ENCODE data around the gene SCAMP2.
A peak's percentile ranks its signal among the peaks of the same experiment; 100 is the strongest.

SCAMP2 gene

GRCh38 chr15:74857671-74858368 lies 15.3 kb downstream of the SCAMP2 start:
- no peak for DNase-seq

DNA sequence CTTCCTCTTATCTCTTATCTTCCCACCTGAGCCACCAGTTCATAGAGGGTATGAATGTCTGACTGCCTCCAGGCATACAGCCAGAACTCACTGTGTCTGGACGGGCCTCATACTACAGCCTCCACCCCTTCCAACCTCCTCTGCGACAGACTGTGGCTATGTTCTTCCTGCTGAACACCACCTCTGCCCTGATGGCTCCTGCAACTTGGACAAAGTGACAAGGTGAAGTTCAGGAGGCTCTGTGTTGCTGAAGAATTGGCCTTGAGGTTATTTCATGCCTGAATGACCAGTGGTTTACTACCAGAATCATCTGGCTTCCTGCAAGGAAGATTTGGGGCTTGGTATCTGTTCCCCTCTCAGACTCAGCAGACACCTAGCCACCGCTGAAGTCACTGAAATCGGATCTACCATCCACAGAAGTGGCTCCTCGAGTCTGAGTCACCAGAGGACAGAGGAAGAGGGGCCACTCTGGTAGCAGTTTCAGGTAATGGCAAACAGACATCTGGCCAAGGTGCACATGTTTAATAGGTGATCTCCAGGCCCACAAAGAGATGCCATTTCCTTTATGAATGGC lies 16.0 kb downstream of the SCAMP2 start:
- no peak for DNase-seq

- DNase-seq = no peak
These were observed 16.6 kb downstream of the SCAMP2 start for GRCh38 chr15:74856537-74856936.

GRCh38 chr15:74855857-74856256 lies 17.3 kb downstream of the SCAMP2 start:
- DNase-seq = no peak

DNA sequence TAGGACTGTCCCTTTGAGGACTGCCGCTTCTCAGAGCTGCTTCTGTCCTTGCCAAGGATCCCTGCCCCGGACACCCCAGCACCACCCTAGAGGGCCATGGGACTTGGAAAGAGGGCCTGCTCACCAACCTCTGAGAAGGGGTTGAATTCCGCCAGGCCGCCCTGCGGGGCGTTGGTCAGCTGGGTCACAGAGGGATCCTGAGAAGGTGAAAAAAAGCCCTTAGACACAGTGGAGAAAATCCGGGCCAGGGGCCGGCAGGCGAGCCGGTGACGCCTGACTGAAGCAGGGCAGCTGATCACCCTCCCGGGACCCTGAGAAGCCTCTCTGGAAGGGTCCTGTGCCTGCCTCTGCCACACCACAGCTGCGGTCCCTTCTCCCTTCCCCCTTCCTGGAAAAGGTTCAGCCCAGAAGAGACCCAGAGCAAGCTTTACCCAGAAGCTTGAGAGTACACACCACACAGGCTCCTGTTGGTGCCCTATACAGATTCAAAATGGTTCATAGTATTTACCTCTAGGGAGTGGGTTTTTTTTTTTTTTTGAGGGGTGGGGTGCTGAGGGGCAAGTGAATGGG lies 18.6 kb downstream of the SCAMP2 start:
- DNase-seq = no peak

GRCh38 chr15:74851960-74852359 lies 21.2 kb downstream of the SCAMP2 start:
- no peak for DNase-seq

DNA sequence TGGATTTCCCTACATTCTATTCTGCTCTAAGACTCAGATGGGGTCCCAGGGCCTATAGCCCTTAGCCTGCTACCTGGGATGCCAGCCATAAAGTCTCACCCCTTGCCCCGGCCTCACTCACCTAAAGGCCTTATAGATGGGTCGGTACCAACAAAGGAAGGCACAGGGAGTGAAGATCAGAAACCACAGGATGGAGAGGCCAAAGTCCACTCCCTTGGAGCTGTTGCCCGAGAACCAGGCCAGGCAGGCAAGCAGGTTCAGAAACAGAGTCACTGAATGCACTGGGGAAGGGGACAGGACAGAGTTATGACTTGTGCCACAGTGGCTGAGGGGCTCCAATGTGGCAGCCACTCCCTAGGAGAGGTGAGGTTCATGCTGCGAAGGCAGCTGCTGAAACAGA lies 22.8 kb downstream of the SCAMP2 start:
- no peak for DNase-seq

- no peak for DNase-seq
These were observed 25.7 kb downstream of the SCAMP2 start for GRCh38 chr15:74847432-74847831.

GRCh38 chr15:74845581-74845980 lies 27.6 kb downstream of the SCAMP2 start:
- DNase-seq = peak; percentile 26

- peak; percentile 70 for DNase-seq
These were observed 28.0 kb downstream of the SCAMP2 start for GRCh38 chr15:74845208-74845568.

- DNase-seq = no peak
These were observed 28.6 kb downstream of the SCAMP2 start for GRCh38 chr15:74844319-74845207.

GRCh38 chr15:74843891-74844299 lies 29.3 kb downstream of the SCAMP2 start:
- DNase-seq = peak; percentile 25

GRCh38 chr15:74843445-74843828 lies 29.7 kb downstream of the SCAMP2 start:
- no peak for DNase-seq

DNA sequence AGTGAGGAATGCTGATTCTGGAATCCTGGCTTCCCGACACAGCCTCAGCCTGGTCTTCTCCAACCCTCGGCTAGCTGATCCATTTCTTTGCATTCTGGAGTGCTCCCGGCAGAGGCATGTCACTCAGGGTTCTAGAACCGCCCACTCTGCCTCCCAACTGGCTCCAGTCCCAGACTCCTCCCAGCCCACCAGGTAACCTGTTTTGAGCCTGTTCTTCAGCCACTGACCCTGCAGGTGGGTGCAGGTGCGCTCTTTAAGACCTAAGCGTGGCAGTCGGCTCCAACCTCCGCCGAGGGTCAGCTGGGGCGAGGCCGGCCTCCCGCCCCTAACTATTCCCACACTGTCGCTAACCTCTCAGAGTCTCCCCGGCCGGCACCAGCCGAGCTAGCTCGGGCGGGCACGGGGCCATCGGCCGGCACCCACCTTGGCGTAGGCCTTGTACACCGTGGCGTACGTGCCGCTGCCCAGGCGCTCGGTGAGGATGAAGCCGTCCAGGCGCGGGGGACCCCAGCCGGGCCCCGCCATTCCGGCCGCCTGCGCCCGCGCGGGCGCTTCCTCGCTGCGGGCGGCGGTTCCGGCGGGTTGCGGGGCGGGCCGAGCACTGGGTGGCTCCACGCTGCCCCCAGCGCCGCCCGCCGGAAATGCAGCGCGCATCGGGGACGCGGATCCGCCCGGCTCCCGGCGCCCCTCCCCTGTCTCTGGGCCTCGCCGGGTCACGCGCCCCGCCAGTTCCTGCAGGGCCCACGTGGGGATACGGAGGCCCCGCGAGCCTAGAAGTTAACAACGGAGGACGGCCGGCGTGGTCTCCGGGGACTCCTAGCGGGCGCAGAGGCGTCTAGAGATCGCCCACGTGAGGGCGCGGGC lies 30.4 kb downstream of the SCAMP2 start, which contains the start of gene ULK3:
Gene ULK3, minus strand, starts transcription at position 576 of the 864 bp plus-strand sequence. Its CDS starts 51 bp downstream, at position 525.
- peak; percentile 95 for DNase-seq

DNA sequence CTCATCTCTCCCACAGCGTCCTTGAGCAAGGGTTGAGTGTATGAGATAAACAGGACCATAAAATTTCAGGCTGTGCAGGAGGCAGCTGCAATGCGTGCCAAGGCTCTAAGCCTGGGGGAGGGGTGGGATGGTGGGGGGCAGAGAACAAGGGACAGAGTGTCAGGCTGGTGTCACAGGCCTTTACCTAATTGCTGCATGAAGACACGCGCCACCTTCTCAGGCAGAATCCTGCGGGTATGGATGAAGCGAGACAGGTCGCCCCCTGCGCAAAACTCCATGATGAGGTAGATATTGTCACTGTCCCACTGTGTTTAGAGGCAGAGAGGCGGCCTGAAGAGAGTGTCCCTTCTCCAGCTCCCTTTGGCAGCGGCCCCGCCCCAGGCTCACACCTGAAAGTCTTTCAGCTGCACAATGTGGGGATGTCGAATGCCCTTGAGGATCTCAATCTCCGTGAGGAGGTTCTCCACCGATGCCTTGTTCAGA lies 31.2 kb downstream of the SCAMP2 start:
- no peak for DNase-seq

- no peak for DNase-seq
These were observed 32.1 kb downstream of the SCAMP2 start for GRCh38 chr15:74840851-74841775.

DNA sequence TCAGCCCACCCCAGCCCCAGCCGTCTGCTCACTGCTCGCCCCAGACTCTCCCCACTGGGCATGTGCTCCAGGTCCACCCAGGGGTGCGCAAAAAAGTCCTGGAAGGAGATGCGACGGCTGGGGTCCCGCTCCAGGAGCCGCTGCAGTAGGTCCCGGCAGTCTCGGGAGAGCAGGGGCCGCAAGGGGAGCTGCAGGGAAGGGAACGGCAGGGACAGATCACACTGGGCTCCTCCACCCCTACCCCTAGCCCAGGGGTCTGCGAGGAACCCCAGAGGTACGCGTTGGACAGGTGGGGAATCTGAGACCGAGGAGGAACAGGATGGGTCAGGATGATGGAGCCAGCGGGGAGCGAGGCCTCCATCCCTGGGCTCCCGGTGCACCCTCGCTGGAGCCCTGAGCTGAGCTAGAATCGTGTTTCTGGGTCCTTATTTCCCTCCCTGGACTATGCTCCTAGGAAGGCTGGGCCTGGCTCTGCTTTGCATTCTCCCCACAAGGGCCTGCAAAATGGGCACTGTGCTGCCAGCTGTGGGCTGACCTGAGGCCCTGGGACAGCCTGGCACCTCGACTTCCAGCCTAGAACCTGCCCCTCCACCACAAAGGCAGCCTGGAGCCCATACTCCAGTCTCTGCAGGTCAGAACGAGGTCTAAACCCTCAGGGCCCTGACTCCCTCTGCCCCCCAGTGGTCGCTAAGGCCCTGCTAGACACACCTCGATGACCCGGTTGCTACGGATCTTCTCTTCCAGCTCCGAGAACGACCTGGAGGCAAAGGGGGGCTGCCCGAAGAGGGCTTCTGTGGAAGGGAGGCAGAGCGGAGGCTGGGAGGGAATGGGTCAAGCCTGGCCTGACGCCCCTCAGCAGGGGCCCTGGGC lies 33.4 kb downstream of the SCAMP2 start:
- DNase-seq = no peak

GRCh38 chr15:74838746-74839525 lies 34.2 kb downstream of the SCAMP2 start:
- DNase-seq = no peak

- no peak for DNase-seq
These were observed 35.0 kb downstream of the SCAMP2 start for GRCh38 chr15:74838137-74838516.

Measured in stimulated activated CD4-positive, alpha-beta T cell treated with anti-CD3 and anti-CD28 coated beads, Interleukin-15, amount 100 ng/mL, for 24 hours (primary cell).